Osteoblast (primary cell): Measurements from ENCODE around the gene AFMID. TPM values are rescaled to one million over a fixed set of nuclear protein-coding genes. Genes with fewer than 3 reads are reported as not detected.

Source experiments
- DNase-seq: peaks from one replicate; pipeline ENCODE4 v3.0.0; 2011; ENCODE audit warnings: low spot score, mixed read lengths; ENCODE audit not compliant: insufficient read length; ENCODE audit errors: missing footprints
- H2AFZ ChIP-seq: 2 replicates; pipeline ENCODE4 v1.6.0; 2011; ENCODE audit warnings: mild to moderate bottlenecking, low read length
- H3K27ac ChIP-seq: 2 replicates; pipeline ENCODE4 v1.5.1; 2011; ENCODE audit warnings: mild to moderate bottlenecking, low read depth, low read length, moderate library complexity
- H3K27me3 ChIP-seq: 2 replicates; pipeline ENCODE4 v1.6.0; 2012; ENCODE audit warnings: mild to moderate bottlenecking, control low read depth, inconsistent platforms, low read length, moderate library complexity; ENCODE audit not compliant: insufficient read depth
- H3K36me3 ChIP-seq: 2 replicates; pipeline ENCODE4 v1.5.1; 2011; ENCODE audit warnings: mild to moderate bottlenecking, low read length, control low read depth, moderate library complexity; ENCODE audit not compliant: insufficient read depth
- H3K4me1 ChIP-seq: 2 replicates; pipeline ENCODE4 v1.5.1; 2011; ENCODE audit warnings: mild to moderate bottlenecking, low read length, control low read depth, moderate library complexity; ENCODE audit not compliant: insufficient read depth
- H3K4me2 ChIP-seq: 2 replicates; pipeline ENCODE4 v1.6.0; 2011; ENCODE audit warnings: mild to moderate bottlenecking, low read length; ENCODE audit not compliant: insufficient read depth
- H3K4me3 ChIP-seq: fragments of 200-600 bp; sonication (generic); 3 replicates; pipeline ENCODE4 v1.5.1; 2012; ENCODE audit warnings: mild to moderate bottlenecking, low read length, inconsistent platforms; ENCODE audit not compliant: insufficient read depth
- H3K79me2 ChIP-seq: 2 replicates; pipeline ENCODE4 v1.6.0; 2012; ENCODE audit warnings: mild to moderate bottlenecking, low read length, control low read depth, inconsistent platforms; ENCODE audit not compliant: insufficient read depth
- H3K9me3 ChIP-seq: 2 replicates; pipeline ENCODE4 v1.5.1; 2011; ENCODE audit warnings: low read depth, low read length, control low read depth
- H4K20me1 ChIP-seq: 2 replicates; pipeline ENCODE4 v1.6.0; 2012; ENCODE audit warnings: mild to moderate bottlenecking, low read length, control low read depth; ENCODE audit not compliant: insufficient read depth
- CTCF ChIP-seq: IDR thresholded peaks from 2 replicates; pipeline ENCODE4 v1.5.1; 2011; ENCODE audit warnings: mild to moderate bottlenecking, low read depth, low read length, moderate library complexity; ENCODE audit errors: extremely low read depth
- total RNA-seq: library from RNA; depleted of rRNA; stranded (reverse); fragments of >200 nt; gene quantifications from 2 replicates; pipeline ENCODE4 v1.2.3, GENCODE V29; 2012

Gene AFMID
- total RNA-seq, 1 donor, result 23.2 TPM

GRCh38 chr17:78205124-78205775 lies 18.1 kb downstream of the AFMID start:
- peak; percentile 55 for DNase-seq
- no peak for TF ChIP-seq CTCF
- Histone ChIP-seq H3K9me3 (no peaks in the 10 kb centered on the region), H3K27me3 (no peaks in the 10 kb centered on the region), H4K20me1 (no peaks in the 10 kb centered on the region), H3K4me1 (no peaks in the 10 kb centered on the region), H3K27ac (no peak overlapping the region), H3K4me3 (no peak overlapping the region), H3K36me3 (no peaks in the 10 kb centered on the region), H3K79me2 (no peaks in the 10 kb centered on the region), H3K4me2 (no peak overlapping the region), H2AFZ (no peak overlapping the region)

GRCh38 chr17:78206298-78206697 lies 19.1 kb downstream of the AFMID start:
- DNase-seq, result no peak
- no peak overlapping the region for H2AFZ ChIP-seq
- H3K79me2 ChIP-seq, result no peaks in the 10 kb centered on the region
- H4K20me1 ChIP-seq, result no peaks in the 10 kb centered on the region
- TF ChIP-seq CTCF, result no peak
- H3K36me3 ChIP-seq, result no peaks in the 10 kb centered on the region
- no peaks in the 10 kb centered on the region for H3K9me3 ChIP-seq
- no peak overlapping the region for H3K4me3 ChIP-seq
- no peak overlapping the region for H3K4me2 ChIP-seq
- no peaks in the 10 kb centered on the region for H3K27me3 ChIP-seq
- H3K4me1 ChIP-seq, result no peaks in the 10 kb centered on the region
- H3K27ac ChIP-seq, result no peak overlapping the region

- peak; percentile 35 for DNase-seq
- Histone ChIP-seq H2AFZ (no peak overlapping the region), H3K4me2 (no peak overlapping the region), H3K27me3 (no peaks in the 10 kb centered on the region), H3K4me1 (no peaks in the 10 kb centered on the region), H3K9me3 (no peaks in the 10 kb centered on the region), H3K27ac (no peak overlapping the region), H3K79me2 (no peaks in the 10 kb centered on the region), H4K20me1 (no peaks in the 10 kb centered on the region), H3K36me3 (no peaks in the 10 kb centered on the region), H3K4me3 (no peak overlapping the region)
- TF ChIP-seq CTCF, result no peak
Measured at GRCh38 chr17:78208486-78208885, 21.3 kb downstream of the AFMID start.

GRCh38 chr17:78210111-78210510 lies 22.9 kb downstream of the AFMID start:
- H4K20me1 ChIP-seq, result no peaks in the 10 kb centered on the region
- H3K4me3 ChIP-seq, result no peak overlapping the region
- no peak overlapping the region for H2AFZ ChIP-seq
- peaks cover 11% of the 10 kb centered on the region for H3K79me2 ChIP-seq
- no peaks in the 10 kb centered on the region for H3K36me3 ChIP-seq
- peaks cover 6% of the 10 kb centered on the region for H3K4me1 ChIP-seq
- H3K27ac ChIP-seq, result no peak overlapping the region
- DNase-seq, result peak; percentile 30
- no peak for TF ChIP-seq CTCF
- H3K9me3 ChIP-seq, result no peaks in the 10 kb centered on the region
- no peaks in the 10 kb centered on the region for H3K27me3 ChIP-seq
- no peak overlapping the region for H3K4me2 ChIP-seq
